GM19468 (cell line): ENCODE measurements around the gene GLG1.

Source experiments
- ATAC-seq: cut with Tn5 transposase; IDR thresholded peaks from one replicate; pipeline ENCODE4 v1.9.1; 2021; ENCODE audit warnings: mild to moderate bottlenecking, moderate library complexity, moderate number of reproducible peaks; ENCODE audit not compliant: unreplicated experiment; ENCODE audit errors: extremely low read depth

Gene GLG1

DNA sequence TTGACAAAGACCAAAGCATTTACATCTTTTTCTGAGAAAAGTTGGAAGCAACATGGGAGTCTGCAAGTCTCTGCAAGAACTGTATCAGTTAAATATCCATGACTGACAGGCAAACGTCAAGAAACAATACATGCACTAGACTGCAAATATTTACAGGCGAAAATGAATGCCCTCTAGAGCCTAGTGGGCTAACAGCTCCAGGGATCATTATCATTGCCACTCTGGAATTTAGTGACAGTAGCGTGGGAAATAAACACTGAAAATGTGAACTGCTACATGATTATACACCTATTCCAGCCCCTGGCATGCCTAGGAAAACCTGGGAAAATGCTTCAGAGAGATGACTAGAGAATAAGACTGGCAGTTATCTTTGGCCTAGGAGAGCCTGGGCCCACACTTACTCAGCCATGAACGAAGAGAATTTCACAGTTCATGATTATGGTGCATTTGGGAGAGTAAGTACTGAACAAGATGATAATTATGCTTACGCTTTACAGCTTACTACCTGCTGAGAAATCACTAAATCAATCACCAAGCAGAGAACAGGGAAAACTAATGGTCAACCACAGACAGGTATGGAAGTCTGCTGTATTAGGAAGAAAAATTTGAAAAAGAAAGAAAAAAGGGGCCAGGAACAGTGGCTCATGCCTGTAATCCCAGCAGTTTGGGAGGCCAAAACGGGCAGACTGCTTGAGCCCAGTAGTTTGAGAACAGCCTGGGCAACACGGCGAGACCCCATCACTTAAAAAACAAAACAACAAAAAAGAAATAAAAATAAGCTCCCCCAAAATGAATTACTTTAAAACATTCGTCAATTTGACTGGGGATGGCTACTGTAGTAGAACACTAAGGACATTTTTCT lies 119.0 kb downstream of the GLG1 start:
- no peak for ATAC-seq

DNA sequence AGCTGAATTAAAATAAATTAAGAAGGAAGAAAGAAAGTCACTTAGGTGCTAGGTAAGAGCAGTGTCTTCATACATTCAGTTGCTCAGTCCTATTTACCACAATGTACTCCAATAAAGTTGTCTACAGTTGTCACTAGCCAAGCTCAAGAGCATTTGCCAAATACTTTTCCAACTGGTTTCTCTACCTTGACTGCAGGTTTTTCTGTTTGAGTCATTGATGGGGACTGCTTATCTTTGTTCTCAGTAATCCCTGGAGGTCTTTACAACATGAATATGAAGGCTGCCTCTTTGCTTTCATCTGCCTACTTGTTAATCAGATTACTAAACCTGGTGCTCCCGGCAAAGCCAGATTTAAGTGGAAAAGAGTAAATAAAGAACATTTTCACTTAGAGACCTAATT lies 121.0 kb downstream of the GLG1 start:
- no peak for ATAC-seq

DNA sequence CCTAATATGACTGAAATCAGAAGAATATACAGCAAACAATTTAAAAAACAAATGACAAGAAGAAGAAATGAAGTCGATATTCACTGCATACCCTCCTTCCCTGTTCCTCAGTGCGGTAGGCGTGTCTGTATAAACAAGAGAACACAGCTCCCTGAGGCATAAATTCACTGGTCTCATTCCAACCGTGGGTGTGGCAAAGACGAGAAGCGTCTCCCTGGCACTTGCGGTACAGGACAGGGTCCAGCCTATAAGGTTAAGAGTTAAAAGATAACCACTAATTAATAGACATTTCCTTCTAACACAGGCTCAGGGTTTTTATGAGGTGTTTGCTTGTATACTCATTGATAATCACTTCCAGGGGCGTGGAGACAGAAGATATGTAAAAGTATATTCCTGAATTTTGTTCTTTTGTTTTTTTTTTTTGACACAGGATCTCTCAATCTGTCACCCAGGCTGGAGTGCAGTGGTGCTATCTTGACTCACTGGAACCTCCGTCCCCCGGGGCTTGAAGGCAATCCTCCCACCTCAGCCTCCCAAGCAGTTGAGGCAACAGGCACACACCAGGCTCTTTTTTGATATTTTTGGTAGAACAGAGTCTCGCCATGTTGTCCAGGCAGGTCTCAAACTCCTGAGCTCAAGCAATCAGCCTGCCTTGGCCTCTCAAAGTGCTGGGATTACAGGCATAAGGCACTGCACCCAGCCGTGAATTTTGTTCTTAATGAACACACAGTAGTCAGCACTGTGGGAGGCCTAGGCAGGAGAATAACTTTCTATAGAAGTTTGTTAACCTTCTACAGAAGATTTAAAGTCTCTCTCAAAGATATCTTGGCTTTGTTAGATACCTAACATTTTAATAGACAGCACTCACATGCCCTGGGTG lies 126.5 kb downstream of the GLG1 start:
- no peak for ATAC-seq

DNA sequence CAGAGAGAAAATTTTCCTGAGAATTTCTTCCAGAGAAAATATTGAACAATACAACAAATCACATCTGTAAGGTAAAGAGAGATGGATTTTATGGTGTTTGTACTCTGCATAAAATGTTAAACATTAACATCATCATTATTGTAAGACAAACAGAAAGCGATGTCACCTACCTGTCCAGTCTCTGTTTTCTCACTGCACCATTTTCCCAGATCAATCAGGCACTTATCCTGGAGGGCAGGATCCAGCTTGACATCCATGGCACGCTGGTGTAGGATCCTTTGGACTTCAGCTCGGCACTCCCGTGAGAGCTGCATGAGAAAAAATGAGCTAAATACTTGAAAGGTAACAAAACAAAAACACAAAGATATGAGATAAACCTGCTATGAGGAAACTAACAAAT lies 129.7 kb downstream of the GLG1 start:
- ATAC-seq: no peak

DNA sequence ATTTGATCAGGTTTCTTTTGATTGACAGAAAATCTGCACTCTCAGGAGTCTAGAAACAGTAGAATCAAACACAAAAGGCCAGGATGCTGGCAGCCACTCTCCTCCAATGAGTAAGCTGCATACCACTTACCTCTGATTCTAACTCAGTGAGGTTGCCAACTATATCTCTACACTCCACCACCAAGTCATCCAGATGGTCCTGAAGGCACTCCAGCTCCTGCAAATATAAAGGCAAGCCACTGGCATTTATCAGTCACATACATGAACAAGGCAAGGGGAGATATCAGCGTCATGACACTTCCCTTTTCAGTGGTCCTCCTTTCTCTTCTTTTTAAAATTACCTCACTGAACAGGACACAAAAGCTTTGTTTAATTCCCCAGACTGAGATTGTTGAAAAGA lies 132.5 kb downstream of the GLG1 start:
- no peak for ATAC-seq

DNA sequence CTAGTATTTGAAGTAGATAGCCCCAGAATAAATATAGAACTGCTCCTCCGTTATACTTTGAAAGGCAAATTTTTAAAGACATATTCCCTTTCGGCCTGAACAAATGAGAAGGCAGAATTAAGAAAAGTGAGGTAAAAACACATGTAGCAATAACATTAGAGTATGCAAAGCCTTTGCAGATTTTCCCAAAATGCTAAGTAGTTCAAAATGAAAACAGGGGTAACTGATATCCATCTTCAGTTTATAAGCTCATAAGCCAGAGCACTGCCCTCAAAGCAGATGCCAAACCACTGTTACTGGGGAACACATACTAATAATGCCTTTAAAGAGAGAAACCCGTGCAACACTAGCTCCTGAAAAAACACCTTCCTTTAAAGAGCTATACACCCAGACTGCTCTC lies 134.4 kb downstream of the GLG1 start:
- no peak for ATAC-seq

DNA sequence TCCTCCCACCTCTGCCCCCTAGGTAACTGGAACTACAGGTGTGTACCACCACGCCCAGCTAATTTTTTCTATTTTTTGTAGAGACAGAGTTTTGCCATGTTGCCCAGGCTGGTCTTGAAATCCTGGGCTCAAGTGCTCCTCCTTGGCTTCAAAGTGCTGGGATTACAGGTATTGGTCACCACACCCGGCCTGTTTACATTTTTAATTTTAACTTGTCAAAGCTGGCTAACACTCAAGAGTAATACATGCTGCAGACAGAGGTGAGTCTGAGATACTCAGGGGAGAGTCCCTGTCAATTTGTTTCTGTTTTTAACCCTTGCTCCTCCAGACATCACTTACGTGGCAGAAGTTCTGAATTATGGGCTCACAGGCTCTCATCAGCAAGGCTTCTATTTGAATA lies 134.9 kb downstream of the GLG1 start:
- ATAC-seq: no peak

DNA sequence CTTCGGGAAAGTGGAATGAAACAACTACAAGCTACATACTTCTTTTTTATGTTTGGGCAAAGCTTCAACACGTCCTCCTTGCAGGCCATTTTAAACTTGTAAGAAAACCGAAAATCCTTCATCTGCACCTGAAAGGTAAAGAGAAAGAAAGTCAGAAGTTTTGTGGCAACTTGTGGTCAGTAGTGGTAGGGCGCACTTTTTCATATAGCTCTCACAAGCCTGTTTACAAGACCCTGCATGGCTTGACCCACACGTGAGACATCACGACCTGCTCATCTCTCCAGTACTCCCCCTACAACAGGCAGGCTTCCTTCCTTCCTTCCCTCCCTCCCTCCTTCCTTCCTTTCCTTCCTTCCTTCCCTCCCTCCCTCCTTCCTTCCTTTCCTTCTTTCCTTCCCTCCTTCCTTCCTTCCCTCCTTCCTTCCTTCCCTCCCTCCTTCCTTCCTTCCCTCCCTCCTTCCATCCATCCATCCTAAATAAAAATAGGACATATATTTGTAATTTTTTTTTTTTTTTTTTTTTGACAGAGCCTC lies 136.9 kb downstream of the GLG1 start:
- no peak for ATAC-seq

DNA sequence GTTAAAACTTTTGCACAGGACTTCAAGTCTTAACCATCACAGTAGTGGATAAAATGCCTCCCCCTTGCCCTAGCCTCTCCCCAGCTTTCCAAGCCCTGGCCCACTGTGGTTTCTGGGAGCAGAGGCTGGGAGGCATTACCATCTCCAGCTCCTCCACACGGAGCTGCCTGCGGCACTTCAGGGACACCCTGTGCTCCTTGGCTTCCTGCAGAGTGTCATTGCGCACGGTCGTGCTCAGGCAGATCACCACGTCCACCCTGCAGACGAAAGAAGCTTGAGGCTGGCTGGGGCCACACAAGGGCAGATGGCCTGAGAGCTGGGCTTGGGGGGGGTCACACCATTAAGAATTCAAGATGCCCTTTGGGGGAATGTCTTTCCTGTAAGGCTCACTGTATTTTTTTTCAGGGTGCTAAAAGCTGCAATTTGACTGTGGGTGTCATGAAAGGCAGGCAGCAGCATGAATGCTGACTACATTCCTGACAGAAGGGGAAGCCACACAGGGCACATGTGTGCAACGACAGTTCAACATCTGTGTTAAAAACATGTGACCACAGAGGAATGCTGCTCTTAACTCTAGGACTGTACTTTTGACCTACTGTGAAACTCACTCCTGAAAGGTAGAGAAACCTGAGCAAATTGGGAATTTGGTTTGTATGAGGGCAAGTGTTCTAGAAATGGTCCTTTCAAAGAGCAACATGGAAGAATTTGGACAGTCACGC lies 137.9 kb downstream of the GLG1 start:
- no peak for ATAC-seq

DNA sequence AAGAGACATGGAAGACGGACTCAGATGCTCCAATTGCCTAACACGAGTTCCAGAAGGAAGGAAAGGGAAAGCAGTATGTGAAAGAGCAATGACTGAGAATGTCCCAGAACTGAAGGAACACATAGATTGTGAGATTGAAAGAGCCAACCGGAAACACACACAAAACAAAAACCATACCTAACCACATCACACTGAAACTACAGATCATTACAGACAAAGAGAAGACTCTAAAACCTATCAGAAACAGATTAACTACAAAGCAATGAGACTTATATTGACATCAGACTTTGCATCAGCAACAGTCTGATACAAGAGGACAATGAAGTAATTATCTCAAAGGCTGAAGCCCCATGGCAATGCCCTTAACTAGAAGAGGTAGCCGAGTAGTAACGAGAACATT lies 140.0 kb downstream of the GLG1 start:
- ATAC-seq: peak; percentile 26

DNA sequence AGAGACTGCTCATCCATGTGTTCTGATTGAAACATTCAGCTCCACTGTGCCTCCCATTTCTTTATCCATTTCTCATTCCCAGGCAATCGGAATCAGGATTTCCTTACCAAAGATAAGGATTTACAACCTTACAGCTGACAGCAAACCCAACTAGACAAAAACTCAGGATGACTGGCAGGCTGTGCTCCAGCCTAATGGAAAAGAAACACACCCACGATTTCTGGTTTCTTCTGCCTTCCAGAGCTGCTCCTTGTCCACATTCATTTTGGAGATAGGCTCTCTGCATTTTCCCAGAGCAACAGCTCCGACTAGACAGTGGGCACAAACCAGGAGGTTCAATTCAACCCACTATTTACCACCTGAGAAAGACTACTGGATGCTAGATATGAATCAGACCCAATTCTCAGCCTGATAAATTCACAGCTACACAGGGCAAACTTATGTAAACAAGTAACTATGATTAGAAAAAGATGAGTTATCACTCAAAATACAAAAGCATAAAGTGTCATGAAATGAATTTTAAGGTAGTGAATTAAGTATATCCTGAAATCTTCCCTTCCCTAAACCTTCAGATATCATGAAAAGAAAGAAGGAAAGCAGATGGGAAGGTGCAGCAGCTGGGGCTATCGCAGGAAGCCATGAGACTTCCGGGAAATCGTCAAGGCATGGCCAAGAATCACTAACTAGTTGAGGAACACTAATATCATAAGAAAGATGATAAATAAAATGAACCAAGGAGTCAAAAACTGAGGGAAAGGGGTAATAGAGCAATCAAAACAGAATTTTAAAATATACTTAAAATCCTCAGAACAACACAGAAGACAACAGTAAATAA lies 140.8 kb downstream of the GLG1 start:
- no peak for ATAC-seq

DNA sequence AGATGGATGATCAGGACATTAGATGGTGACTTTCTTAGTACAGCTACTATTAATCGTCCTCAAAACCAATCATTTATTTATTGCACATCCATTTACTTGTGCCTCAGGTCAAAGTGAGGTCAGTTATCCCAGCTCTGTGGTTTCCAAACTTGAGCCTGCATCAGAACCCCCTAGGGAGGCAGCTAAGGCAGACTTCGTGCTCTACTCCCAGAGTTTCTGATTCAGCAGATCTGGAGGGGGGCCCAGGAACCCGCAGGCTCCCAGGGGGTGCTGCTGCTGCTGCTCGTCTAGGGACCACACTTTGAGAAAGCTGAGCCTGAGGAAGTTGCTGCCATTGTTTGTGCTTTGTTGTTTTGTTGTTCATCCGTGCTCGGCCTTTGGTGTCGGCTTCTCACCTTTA lies 141.6 kb downstream of the GLG1 start:
- no peak for ATAC-seq

DNA sequence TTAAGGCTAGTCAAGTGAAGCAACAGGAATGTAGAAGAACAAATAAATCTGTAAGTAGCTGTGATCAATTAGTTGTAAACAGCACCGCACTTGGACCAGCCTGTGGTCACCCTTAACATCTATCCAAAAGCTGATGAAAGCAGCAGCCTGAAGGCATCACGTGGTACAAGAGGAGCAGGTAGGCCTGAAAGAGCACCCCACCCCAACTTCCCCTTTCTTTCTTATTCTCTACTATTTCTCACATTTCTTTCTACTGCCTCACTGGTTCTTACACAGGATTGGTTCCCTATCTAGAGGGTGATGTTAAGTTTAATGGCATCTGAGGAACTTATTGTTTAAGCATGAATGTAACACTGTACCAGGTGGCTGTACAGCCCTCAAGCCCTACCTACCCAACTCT lies 143.0 kb downstream of the GLG1 start:
- no peak for ATAC-seq

DNA sequence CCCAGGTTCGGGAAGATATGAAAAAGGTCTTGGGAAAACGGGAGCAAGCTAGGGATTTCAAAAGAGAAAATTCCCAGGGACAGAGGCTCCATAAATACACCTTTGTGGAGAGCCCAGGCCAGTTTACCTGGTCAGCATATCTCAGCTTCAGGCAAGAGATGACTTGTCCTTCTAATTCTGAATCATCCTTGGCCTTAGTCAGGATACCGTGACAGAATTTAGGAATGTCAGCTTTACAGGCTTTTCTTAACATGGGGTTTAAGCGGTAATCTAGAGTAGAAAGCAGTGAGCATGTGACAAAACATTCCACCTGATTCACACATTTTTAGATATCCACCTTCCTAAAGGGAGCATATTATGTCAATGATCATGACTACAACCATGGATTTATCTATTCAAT lies 144.6 kb downstream of the GLG1 start:
- no peak for ATAC-seq

DNA sequence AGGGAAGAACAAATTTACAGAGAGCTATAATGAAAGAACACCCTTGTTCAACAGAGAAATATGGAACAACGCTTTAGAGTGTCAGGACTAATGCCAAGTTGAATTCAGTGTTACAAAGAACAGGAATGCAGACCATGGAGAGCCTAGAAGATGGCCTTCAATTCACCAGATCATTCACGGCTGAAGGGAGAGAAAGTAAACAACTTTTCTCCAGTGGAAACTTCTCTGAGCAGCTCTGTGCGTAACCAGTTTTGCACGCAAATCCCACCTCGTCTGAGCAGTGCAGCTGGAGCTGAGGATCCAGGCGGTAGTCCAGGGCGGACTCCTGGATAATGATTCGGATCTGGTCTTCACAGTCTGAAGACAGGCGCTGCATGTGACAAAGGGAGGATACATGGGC lies 145.1 kb downstream of the GLG1 start:
- ATAC-seq: no peak

DNA sequence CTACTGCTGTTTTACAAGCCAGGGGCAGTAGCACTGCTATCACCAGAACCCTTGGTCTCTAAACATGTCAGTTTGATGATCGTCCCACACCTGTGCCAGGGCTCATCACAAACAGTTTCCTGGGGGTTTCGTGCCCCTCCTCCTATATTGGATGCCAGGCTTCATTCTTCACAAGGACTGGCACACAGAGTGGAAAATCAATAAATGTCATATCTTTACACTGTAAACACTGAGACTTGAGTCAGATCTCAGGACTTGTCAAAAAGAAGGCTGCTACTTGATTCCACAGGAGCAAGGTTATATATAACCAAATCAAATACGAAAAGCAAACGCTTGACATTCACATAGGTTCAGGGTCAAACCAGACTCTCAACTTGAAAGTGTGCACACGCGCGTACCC lies 146.4 kb downstream of the GLG1 start:
- no peak for ATAC-seq

DNA sequence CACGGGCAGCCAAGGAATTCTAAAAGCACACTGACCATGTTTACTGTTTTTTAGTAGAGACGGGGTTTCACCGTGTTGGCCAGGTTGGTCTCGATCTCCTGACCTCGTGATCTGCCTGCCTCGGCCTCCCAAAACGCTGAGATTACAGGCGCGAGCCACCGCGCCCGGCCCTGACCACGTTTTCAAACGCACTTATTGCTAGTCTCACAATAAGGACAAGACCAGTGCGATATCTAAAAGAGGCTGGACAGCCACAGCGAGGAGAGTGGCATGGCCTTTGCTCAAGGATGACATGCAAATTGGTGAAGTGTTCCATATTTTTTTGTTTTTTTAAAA lies 150.7 kb downstream of the GLG1 start:
- ATAC-seq: no peak

DNA sequence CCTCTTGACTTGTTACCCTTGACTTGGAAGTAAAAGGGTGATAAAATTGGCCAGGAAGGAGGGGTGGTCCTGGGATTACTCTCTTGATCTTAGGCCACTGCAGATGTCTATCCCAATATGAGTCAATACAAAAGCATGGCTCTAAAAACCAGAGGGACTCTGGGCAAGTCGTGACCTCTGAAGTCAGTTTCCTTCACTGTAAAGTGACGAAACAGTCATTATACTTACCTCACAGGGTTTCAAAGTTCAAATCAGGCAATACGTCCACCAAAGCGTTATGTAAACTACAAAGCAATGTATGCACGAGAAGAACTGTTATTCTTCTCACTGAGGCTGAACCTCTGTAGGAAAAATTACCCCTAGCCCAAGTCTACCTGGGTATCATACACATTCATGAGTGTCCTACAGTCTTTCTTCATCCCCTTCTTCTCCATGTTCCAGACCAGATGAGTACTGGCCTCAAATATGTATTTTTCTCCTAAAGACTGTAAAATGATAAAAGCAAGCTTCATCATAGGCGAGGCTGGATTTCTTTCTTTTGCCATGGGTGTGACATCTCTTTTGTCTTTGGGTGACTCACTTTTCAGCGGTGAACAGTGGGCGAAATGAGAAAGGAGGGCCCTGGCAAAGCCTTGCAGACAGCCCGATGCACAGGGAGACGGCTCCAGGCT lies 151.2 kb downstream of the GLG1 start:
- ATAC-seq: no peak

DNA sequence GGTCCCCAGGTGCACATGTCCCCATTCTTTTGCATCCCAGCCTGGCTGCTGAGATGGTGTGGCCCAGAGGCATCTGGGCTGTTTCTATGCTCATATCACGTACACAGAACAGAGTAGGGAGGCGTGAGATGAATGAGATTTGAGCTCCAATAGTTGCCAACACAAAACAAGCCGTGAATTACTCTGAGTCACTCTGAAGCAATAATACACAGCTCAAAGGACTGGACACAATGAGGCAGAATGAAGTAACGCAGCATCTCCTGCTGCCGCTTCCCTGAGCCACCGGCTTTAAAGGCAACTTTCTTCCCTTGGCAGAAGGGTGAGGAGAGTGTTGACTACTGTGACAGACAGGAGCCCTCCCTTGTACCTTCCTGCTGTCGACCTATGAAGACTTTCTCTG lies 151.7 kb downstream of the GLG1 start:
- ATAC-seq: no peak
